C4-2B (cell line): ENCODE results near the gene PLXND1.

Experiments
- ZFX ChIP-seq: fragments of 450-650 bp; IDR thresholded peaks from 2 replicates; pipeline ENCODE4 v1.6.1; 2017
- TF ChIP-seq, protein P1 (sequence below): fragments of 450-650 bp; conservative IDR thresholded peaks from 2 replicates; pipeline ENCODE4 v1.5.1; 2017; ENCODE audit warnings: mild to moderate bottlenecking

DNA sequence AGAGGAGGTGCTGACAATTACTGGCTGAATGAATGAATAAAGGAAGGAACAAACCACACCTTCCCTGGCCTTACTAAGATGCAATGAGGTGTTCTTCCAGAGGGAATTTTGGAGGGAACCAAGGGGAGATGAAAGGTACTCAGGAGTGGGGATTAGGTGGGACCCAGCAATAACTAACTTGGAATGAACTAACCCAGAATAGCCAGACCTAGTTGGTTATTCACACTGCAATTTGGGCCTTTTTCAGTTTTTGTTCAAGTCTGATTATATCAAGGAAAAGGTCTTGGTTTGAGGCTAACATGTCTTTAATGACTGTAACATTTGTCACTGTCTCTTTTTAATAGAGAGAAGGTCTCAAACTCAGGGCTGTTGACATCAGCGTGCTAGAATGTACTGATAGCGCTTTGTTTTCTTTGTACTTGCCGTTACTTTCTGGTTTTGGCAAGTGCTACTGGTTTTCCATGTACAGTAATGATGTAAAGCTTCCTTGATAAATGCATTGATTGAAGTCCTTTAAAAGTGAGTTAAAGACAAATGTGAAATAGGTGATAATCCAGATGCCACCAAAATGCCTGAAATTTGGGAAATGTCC, 3.2 kb upstream of the PLXND1 start:
- TF ChIP-seq, protein P1, sequence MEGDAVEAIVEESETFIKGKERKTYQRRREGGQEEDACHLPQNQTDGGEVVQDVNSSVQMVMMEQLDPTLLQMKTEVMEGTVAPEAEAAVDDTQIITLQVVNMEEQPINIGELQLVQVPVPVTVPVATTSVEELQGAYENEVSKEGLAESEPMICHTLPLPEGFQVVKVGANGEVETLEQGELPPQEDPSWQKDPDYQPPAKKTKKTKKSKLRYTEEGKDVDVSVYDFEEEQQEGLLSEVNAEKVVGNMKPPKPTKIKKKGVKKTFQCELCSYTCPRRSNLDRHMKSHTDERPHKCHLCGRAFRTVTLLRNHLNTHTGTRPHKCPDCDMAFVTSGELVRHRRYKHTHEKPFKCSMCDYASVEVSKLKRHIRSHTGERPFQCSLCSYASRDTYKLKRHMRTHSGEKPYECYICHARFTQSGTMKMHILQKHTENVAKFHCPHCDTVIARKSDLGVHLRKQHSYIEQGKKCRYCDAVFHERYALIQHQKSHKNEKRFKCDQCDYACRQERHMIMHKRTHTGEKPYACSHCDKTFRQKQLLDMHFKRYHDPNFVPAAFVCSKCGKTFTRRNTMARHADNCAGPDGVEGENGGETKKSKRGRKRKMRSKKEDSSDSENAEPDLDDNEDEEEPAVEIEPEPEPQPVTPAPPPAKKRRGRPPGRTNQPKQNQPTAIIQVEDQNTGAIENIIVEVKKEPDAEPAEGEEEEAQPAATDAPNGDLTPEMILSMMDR, result no peak
- TF ChIP-seq ZFX, result no peak
